ENCODE data around the gene KIAA1549.

Gene KIAA1549

DNA sequence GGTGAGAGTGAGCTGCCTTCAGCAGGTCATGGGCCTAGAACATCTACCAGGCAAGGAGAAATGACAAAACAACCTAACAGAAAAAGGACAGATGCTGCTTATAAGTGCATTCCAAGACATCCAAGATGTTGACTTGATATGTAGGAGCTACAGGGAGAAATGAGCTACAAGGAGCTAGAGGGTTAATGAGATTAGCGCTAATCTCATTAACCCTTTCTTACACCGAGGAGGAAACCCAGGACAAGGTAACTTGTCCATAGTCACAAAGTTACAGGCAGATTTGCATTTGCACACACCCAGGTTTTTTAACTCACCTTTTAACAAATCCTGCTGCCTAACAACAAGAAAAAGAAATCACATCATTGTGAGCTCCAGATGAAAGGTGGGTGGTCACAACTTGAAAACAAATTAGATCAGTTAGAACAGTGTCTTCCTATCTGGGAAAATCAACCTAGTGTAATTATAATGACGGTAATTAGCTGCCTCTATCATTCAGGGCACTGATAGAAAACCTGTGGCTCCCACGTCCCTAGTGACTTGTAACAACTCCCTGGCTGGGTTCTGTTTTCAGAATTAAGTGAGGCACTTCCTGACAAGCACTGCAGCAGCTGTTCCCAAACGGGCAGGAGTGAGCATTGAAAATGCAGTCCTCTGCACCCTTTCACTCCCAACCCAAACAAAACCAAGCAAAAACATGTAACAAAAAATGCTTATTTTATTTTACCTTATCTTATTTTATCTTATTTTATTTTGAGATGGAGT is 5.7 kb downstream of the KIAA1549 start:
- no peak for DNase-seq (ENCODE audit: low spot score)

GRCh38 chr7:138974675-138975292 is 6.4 kb downstream of the KIAA1549 start:
- no peak for DNase-seq (ENCODE audit: low spot score)
- TF ChIP-seq CTCF (IDR thresholded peaks at IDR 0.05; ENCODE audit: borderline replicate concordance, control extremely low read depth, extremely low read depth, insufficient read depth, missing control alignments): no peak
- in situ Hi-C loops (cut with MboI; ENCODE audit: low sequenced_read_pairs, unreplicated experiment): no loop called here

More for the DNA sequence above, 5.7 kb downstream of the KIAA1549 start:
- in situ Hi-C loops (cut with MboI; ENCODE audit: low sequenced_read_pairs, unreplicated experiment): no loop called here
- TF ChIP-seq CTCF (IDR thresholded peaks at IDR 0.05; ENCODE audit: borderline replicate concordance, control extremely low read depth, extremely low read depth, insufficient read depth, missing control alignments): no peak

DNA sequence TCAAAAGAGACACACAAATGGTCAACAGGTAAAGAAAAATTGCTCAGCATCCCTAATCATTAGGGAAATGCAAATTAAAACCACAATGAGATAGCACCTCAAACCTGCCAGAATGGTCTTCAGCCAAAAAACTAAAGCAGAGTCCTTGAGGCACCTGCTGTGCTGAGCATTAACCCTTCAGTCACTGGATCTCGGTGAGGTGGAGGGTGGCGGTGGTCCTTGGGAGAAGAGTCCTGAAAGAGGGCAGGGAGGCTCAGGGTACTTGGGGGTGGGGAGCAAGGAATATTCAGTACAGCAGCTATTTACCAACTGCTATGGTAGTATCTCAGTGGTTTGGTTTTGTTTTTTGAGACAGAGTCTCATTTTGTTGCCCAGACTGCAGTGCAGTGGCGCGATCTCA is 7.1 kb downstream of the KIAA1549 start:
- no peak for DNase-seq (ENCODE audit: low spot score)
- in situ Hi-C loops (cut with MboI; ENCODE audit: low sequenced_read_pairs, unreplicated experiment): no loop called here
- no peak for TF ChIP-seq CTCF (IDR thresholded peaks at IDR 0.05; ENCODE audit: borderline replicate concordance, control extremely low read depth, extremely low read depth, insufficient read depth, missing control alignments)

GRCh38 chr7:138970952-138971351 is 10.2 kb downstream of the KIAA1549 start:
- no peak for DNase-seq (ENCODE audit: low spot score)
- in situ Hi-C loops (cut with MboI; ENCODE audit: low sequenced_read_pairs, unreplicated experiment): no loop called here
- TF ChIP-seq CTCF (IDR thresholded peaks at IDR 0.05; ENCODE audit: borderline replicate concordance, control extremely low read depth, extremely low read depth, insufficient read depth, missing control alignments): no peak

DNA sequence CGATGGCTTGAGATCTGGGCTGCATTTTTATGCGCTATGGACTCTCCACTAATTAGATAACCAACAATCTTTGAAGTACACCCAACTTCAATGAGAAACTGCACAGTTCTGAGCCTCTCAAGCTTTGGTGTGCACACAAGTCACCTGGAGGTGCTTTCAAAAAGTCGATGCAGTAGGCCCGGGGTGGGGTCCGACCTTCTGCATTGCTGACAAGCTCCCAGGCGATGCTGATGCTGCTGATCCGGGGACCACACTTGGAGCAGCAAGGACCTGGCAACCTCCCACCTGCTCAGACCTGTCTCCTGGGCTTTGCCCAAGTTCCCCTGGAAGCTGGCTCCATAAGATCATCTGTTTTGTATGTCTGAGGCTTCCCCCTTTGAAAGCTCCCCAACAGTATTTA is 10.7 kb downstream of the KIAA1549 start:
- TF ChIP-seq CTCF (IDR thresholded peaks at IDR 0.05; ENCODE audit: borderline replicate concordance, control extremely low read depth, extremely low read depth, insufficient read depth, missing control alignments): no peak
- in situ Hi-C loops (cut with MboI; ENCODE audit: low sequenced_read_pairs, unreplicated experiment): no loop called here

DNA sequence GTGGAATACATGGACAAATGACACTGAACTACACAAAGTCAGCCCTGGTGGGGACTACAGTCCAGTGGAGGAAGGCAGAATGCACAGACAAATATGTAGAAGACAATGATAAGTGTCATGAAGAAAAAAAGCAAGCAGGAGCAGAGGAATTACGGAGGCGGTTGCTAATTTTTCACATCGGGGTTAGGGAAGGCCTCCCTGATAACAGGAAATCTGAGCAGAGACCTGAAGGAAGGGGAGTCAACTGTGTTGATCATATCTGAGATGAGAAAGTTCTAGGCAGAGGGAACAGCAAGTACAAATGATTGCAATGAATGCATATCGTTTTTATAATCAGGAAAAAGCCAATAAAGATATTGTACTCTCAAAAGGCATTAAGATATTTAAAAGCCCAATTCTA is 14.0 kb downstream of the KIAA1549 start:
- in situ Hi-C loops (cut with MboI; ENCODE audit: low sequenced_read_pairs, unreplicated experiment): no loop called here
- no peak for TF ChIP-seq CTCF (IDR thresholded peaks at IDR 0.05; ENCODE audit: borderline replicate concordance, control extremely low read depth, extremely low read depth, insufficient read depth, missing control alignments)
- no peak for DNase-seq (ENCODE audit: low spot score)

More for the DNA sequence above, 10.7 kb downstream of the KIAA1549 start:
- DNase-seq (ENCODE audit: low spot score): no peak
